GM12873 (cell line): ENCODE measurements around the gene PCDHA1.
"Not testable (repeated sequence)": the region's sequence is repeated elsewhere in the genome, so short reads cannot be mapped to it uniquely, and the experiment has no call there.

Source experiments
- TF ChIP-seq, protein P1 (sequence below): IDR thresholded peaks from 2 replicates; pipeline ENCODE4 v1.5.1; 2012; ENCODE audit warnings: low read depth, mild to moderate bottlenecking, moderate library complexity, low read length, control low read depth; ENCODE audit not compliant: insufficient read depth; ENCODE audit errors: missing control alignments

Gene PCDHA1

GRCh38 chr5:140833993-140834392 is 48.1 kb downstream of the PCDHA1 start, which contains the start of gene PCDHA7:
TSS of gene PCDHA7 (plus strand) at chr5:140834269. CDS start at chr5:140834384, 115 bp downstream.
- TF ChIP-seq, protein P1, sequence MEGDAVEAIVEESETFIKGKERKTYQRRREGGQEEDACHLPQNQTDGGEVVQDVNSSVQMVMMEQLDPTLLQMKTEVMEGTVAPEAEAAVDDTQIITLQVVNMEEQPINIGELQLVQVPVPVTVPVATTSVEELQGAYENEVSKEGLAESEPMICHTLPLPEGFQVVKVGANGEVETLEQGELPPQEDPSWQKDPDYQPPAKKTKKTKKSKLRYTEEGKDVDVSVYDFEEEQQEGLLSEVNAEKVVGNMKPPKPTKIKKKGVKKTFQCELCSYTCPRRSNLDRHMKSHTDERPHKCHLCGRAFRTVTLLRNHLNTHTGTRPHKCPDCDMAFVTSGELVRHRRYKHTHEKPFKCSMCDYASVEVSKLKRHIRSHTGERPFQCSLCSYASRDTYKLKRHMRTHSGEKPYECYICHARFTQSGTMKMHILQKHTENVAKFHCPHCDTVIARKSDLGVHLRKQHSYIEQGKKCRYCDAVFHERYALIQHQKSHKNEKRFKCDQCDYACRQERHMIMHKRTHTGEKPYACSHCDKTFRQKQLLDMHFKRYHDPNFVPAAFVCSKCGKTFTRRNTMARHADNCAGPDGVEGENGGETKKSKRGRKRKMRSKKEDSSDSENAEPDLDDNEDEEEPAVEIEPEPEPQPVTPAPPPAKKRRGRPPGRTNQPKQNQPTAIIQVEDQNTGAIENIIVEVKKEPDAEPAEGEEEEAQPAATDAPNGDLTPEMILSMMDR = no peak

GRCh38 chr5:140835622-140836510 is 49.9 kb downstream of the PCDHA1 start:
- TF ChIP-seq, protein P1 = no peak

- TF ChIP-seq, protein P1 = peak; percentile 33
Measured at GRCh38 chr5:140840978-140841962, 55.3 kb downstream of the PCDHA1 start, which contains the start of gene PCDHA8. TSS of gene PCDHA8 (plus strand) at chr5:140841187. CDS start at chr5:140841322, 135 bp downstream.

DNA sequence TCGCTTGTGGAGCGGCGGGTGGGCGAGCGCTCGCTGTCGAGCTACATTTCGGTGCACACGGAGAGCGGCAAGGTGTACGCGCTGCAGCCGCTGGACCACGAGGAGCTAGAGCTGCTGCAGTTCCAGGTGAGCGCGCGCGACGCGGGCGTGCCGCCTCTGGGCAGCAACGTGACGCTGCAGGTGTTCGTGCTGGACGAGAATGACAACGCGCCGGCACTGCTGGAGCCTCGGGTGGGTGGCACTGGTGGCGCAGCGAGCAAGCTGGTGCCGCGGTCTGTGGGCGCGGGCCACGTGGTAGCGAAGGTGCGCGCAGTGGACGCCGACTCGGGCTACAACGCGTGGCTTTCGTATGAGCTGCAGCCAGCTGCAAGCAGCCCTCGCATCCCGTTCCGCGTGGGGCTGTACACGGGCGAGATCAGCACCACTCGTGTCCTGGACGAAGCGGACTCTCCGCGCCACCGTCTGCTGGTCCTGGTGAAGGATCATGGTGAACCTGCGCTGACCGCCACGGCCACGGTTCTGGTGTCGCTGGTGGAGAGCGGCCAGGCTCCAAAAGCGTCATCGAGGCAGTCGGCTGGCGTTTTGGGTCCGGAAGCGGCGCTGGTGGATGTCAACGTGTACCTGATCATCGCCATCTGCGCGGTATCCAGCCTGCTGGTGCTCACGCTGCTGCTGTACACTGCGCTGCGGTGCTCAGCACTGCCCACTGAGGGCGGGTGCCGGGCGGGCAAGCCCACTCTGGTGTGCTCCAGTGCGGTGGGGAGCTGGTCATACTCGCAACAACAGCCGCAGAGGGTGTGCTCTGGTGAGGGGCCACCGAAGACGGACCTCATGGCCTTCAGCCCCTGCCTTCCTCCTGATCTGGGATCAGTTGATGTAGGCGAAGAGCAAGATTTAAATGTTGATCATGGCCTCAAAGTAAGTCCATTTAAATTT is 57.1 kb downstream of the PCDHA1 start:
- TF ChIP-seq, protein P1 = no peak

DNA sequence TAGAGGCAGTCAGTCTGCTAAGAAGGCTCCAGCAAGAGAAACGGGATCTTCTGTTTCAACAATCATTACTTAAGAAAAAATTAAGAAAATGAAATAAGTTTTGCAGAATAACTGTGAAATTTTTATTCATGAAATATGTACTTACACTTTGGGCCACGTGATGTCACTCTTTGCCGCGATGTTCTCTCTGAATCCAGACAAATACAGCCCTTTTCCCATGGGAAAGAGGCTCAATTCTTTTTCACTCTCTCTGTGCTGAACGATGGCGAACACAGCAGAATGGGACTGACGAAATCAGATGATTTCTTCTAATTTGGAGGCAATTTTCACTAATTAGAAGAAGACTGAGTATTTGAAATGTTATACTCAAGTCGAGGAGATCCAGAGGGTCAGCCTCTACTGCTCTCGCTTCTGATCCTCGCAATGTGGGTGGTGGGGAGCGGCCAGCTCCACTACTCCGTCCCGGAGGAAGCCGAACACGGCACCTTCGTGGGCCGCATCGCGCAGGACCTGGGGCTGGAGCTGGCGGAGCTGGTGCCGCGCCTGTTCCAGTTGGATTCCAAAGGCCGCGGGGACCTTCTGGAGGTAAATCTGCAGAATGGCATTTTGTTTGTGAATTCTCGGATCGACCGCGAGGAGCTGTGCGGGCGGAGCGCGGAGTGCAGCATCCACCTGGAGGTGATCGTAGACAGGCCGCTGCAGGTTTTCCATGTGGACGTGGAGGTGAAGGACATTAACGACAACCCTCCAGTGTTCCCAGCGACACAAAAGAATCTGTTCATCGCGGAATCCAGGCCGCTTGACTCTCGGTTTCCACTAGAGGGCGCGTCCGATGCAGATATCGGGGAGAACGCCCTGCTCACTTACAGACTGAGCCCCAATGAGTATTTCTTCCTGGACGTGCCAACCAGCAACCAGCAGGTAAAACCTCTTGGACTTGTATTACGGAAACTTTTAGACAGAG is 62.5 kb downstream of the PCDHA1 start, which contains the start of gene PCDHA9:
TSS of gene PCDHA9 (plus strand) at position 244 of the 964 bp plus-strand sequence. CDS start at position 358, 114 bp downstream.
- TF ChIP-seq, protein P1 = not testable (repeated sequence)
